ENCODE results near the gene USP6NL.

USP6NL gene

DNA sequence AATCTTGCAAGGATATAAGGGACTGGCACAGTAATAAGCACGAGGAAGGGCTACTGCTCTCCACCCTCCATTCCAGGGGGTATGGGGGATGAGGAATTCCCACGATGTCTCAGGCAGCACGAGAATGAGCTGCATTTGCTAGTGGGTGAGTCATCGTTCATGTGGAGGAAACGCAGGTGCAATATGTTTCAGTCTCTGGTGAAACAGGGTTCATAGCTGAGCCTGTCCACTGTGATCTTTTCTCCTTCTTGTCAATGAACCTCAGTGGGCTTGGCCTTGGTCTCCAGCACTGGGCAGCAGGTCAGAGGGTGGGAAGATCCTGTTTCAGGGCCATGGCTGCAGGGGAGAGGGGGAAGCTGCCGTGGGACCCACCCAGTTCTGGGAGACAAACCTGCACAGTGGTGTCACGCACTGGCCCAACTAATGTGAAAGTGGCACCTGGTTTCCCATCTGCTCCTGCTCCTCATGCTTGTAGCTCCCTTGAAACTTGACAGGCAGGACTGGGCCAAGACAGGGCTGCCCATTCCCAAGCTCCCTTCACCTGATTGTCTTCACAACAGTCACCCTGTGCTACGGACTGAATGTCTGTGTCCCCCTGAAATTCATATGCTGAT, 181.9 kb downstream of the USP6NL start:
- H3K27me3 ChIP-seq (ENCODE audit: insufficient read depth, low read length, poor library complexity): no peaks in the 10 kb centered on the region
- no peak overlapping the region for H4K5ac ChIP-seq (ENCODE audit: low read length)
- no peak overlapping the region for H3K18ac ChIP-seq (ENCODE audit: low read length)
- no peak overlapping the region for H2BK120ac ChIP-seq (ENCODE audit: low read depth, low read length)
- H3K79me2 ChIP-seq (ENCODE audit: control insufficient read depth, insufficient read depth, low read length): no peaks in the 10 kb centered on the region
- no peak overlapping the region for H3K56ac ChIP-seq (ENCODE audit: low read length)
- no peak overlapping the region for H3K9ac ChIP-seq (ENCODE audit: low read length)
- H3K4ac ChIP-seq (ENCODE audit: low read depth, low read length): no peak overlapping the region
- no peak overlapping the region for H2BK15ac ChIP-seq (replicated peaks; ENCODE audit: low read depth)
- no peak overlapping the region for H3K27ac ChIP-seq (ENCODE audit: low read depth, low read length)
- no peak overlapping the region for H3K4me3 ChIP-seq (ENCODE audit: low read length)
- H2AK5ac ChIP-seq (ENCODE audit: low read length): no peak overlapping the region
- no peaks in the 10 kb centered on the region for H3K4me1 ChIP-seq (ENCODE audit: control insufficient read depth, low read depth, low read length)
- no peaks in the 10 kb centered on the region for H3K79me1 ChIP-seq (ENCODE audit: low read length)
- H3K4me2 ChIP-seq (ENCODE audit: low read length): no peak overlapping the region
- no peak overlapping the region for H2BK5ac ChIP-seq (ENCODE audit: low read length)
- no peak for DNase-seq
- H4K8ac ChIP-seq (ENCODE audit: low read depth, low read length): no peak overlapping the region
- no peaks in the 10 kb centered on the region for H3K36me3 ChIP-seq (ENCODE audit: control insufficient read depth, insufficient read depth, low read length)
- WGBS (ENCODE audit: extremely low coverage, insufficient coverage, low lambda C conversion rate): no CpG with 5 or more reads among the region's 8 CpGs
- no peak overlapping the region for H3K23ac ChIP-seq (ENCODE audit: low read length)

DNA sequence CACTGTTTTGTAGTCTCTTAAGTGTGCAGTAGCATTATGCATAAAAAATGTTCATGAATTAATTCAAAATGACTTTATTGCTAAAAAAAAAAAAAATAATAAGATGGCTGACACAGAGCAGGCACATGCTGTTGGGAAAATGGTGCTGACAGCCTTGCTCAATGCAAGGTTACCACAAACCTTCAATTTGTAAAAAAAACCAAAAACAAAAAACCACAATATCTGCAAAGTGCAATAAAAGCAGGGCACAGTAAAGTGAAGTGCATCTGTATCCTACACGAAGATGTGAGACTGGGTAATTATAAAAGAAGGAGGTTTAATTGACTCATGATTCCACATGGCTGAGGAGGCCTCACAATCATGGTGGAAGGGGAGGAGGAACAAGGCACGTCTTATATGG, 185.8 kb downstream of the USP6NL start:
- no peak for DNase-seq
- no peak overlapping the region for H2BK15ac ChIP-seq (replicated peaks; ENCODE audit: low read depth)

DNA sequence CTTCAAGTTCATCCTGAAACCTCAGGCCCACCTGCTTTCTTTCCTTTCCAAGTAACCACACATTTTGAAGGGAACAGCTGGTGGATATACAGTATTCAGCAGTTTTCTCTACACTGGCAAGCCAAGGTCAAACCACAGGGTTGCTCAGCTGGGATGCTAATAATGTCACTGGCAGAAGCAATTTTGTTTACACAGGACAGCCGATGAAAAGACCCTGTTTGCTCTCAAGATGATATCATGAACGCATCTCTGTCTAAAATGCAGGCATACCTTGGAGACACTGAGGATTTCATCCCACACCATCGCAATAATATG, 186.2 kb downstream of the USP6NL start:
- Histone ChIP-seq H3K9ac (ENCODE audit: low read length) (no peak overlapping the region), H3K4me2 (ENCODE audit: low read length) (no peak overlapping the region), H3K18ac (ENCODE audit: low read length) (no peak overlapping the region), H2BK15ac (replicated peaks; ENCODE audit: low read depth) (no peak overlapping the region), H4K5ac (ENCODE audit: low read length) (no peak overlapping the region), H3K4ac (ENCODE audit: low read depth, low read length) (no peak overlapping the region), H3K27me3 (ENCODE audit: insufficient read depth, low read length, poor library complexity) (no peaks in the 10 kb centered on the region), H3K4me3 (ENCODE audit: low read length) (no peak overlapping the region), H4K8ac (ENCODE audit: low read depth, low read length) (no peak overlapping the region), H3K79me1 (ENCODE audit: low read length) (no peaks in the 10 kb centered on the region), H3K36me3 (ENCODE audit: control insufficient read depth, insufficient read depth, low read length) (no peaks in the 10 kb centered on the region), H3K4me1 (ENCODE audit: control insufficient read depth, low read depth, low read length) (no peaks in the 10 kb centered on the region), H3K79me2 (ENCODE audit: control insufficient read depth, insufficient read depth, low read length) (no peaks in the 10 kb centered on the region), H2BK120ac (ENCODE audit: low read depth, low read length) (no peak overlapping the region), H3K27ac (ENCODE audit: low read depth, low read length) (no peak overlapping the region), H2AK5ac (ENCODE audit: low read length) (no peak overlapping the region), H3K56ac (ENCODE audit: low read length) (no peak overlapping the region), H2BK5ac (ENCODE audit: low read length) (no peak overlapping the region), H3K23ac (ENCODE audit: low read length) (no peak overlapping the region)
- no peak for DNase-seq
- no CpG with 5 or more reads among the region's 3 CpGs for WGBS (ENCODE audit: extremely low coverage, insufficient coverage, low lambda C conversion rate)

More for the DNA sequence above, 185.8 kb downstream of the USP6NL start:
- no peak overlapping the region for H4K8ac ChIP-seq (ENCODE audit: low read depth, low read length)
- no peak overlapping the region for H3K4me2 ChIP-seq (ENCODE audit: low read length)
- H4K5ac ChIP-seq (ENCODE audit: low read length): no peak overlapping the region
- no peak overlapping the region for H3K4ac ChIP-seq (ENCODE audit: low read depth, low read length)
- no peak overlapping the region for H3K18ac ChIP-seq (ENCODE audit: low read length)
- no peak overlapping the region for H2BK120ac ChIP-seq (ENCODE audit: low read depth, low read length)
- no peak overlapping the region for H3K27ac ChIP-seq (ENCODE audit: low read depth, low read length)
- no peak overlapping the region for H2AK5ac ChIP-seq (ENCODE audit: low read length)
- WGBS (ENCODE audit: extremely low coverage, insufficient coverage, low lambda C conversion rate): no CpG with 5 or more reads among the region's 2 CpGs
- no peaks in the 10 kb centered on the region for H3K36me3 ChIP-seq (ENCODE audit: control insufficient read depth, insufficient read depth, low read length)
- no peaks in the 10 kb centered on the region for H3K4me1 ChIP-seq (ENCODE audit: control insufficient read depth, low read depth, low read length)
- H3K56ac ChIP-seq (ENCODE audit: low read length): no peak overlapping the region
- H3K23ac ChIP-seq (ENCODE audit: low read length): no peak overlapping the region
- H2BK5ac ChIP-seq (ENCODE audit: low read length): no peak overlapping the region
- no peaks in the 10 kb centered on the region for H3K27me3 ChIP-seq (ENCODE audit: insufficient read depth, low read length, poor library complexity)
- no peaks in the 10 kb centered on the region for H3K79me2 ChIP-seq (ENCODE audit: control insufficient read depth, insufficient read depth, low read length)
- no peak overlapping the region for H3K9ac ChIP-seq (ENCODE audit: low read length)
- H3K79me1 ChIP-seq (ENCODE audit: low read length): no peaks in the 10 kb centered on the region
- H3K4me3 ChIP-seq (ENCODE audit: low read length): no peak overlapping the region

DNA sequence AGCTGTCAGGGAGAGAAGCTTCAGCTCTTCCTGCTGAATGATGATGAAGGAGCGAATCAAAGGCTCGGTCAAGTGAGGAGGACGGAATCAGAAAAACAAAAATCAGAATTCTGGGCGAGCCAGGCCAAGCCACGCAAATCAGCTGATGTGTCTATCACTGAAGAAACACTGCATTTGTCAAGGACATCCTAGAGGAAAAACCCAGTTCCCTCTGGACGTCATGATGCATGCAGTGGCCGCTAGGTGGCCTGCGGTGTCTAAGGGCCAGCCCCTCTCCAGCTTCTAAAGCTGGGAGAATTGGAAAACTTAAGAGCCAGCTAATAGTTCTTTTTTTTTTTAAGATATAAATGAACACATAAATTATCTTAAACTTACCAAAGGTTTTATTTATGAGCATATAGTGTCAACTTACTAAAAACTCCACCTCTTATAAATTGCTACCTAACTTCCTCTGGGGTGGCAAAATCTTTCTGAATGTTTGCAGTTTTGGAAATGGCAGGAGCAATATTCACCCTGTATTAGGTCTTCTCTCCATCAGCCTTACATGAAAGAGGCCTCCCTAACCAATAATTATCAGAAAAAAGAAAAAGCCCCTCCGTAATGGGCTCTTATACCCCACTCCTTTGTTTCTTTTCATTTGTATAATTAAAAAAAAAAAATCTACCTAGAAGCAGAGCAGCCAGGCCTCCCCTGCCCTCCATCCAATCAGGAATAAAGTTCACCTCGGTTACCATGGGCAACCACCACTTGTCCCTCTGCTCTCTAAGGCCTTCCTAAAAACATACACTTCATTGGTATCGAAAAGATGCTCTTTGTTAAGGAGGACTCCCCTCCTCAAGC, 186.8 kb downstream of the USP6NL start:
- H3K36me3 ChIP-seq (ENCODE audit: control insufficient read depth, insufficient read depth, low read length): no peaks in the 10 kb centered on the region
- no peak overlapping the region for H3K23ac ChIP-seq (ENCODE audit: low read length)
- no peak overlapping the region for H2BK5ac ChIP-seq (ENCODE audit: low read length)
- no peak overlapping the region for H3K9ac ChIP-seq (ENCODE audit: low read length)
- no peaks in the 10 kb centered on the region for H3K79me2 ChIP-seq (ENCODE audit: control insufficient read depth, insufficient read depth, low read length)
- peak; percentile 67 for DNase-seq
- no peak overlapping the region for H3K27ac ChIP-seq (ENCODE audit: low read depth, low read length)
- H3K27me3 ChIP-seq (ENCODE audit: insufficient read depth, low read length, poor library complexity): no peaks in the 10 kb centered on the region
- H3K4me3 ChIP-seq (ENCODE audit: low read length): no peak overlapping the region
- no peak overlapping the region for H3K4me2 ChIP-seq (ENCODE audit: low read length)
- no peaks in the 10 kb centered on the region for H3K79me1 ChIP-seq (ENCODE audit: low read length)
- no peak overlapping the region for H3K4ac ChIP-seq (ENCODE audit: low read depth, low read length)
- no peak overlapping the region for H3K18ac ChIP-seq (ENCODE audit: low read length)
- no peak overlapping the region for H2BK120ac ChIP-seq (ENCODE audit: low read depth, low read length)
- H4K5ac ChIP-seq (ENCODE audit: low read length): no peak overlapping the region
- no CpG with 5 or more reads among the region's 11 CpGs for WGBS (ENCODE audit: extremely low coverage, insufficient coverage, low lambda C conversion rate)
- H4K8ac ChIP-seq (ENCODE audit: low read depth, low read length): no peak overlapping the region
- no peaks in the 10 kb centered on the region for H3K4me1 ChIP-seq (ENCODE audit: control insufficient read depth, low read depth, low read length)
- no peak overlapping the region for H2AK5ac ChIP-seq (ENCODE audit: low read length)
- no peak overlapping the region for H2BK15ac ChIP-seq (replicated peaks; ENCODE audit: low read depth)
- no peak overlapping the region for H3K56ac ChIP-seq (ENCODE audit: low read length)

DNA sequence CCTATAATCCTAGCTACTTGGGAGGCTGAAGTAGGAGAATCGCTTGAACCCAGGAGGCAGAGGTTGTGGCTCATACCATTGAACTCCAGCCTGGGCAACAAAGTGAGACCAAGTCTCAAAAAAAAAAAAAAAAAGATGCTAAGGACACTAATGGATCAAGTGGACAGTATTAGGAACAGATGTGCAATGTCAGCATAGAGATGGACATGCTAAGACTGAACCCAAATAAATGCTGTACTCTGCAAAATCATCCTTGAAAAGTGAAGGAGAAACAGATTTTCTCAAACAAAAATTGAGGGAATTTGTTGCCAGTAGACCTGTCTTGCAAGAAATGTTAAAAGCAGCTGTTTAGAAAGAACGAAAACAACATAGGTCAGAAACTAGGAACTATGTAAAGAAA, 194.5 kb downstream of the USP6NL start:
- WGBS (ENCODE audit: extremely low coverage, insufficient coverage, low lambda C conversion rate): no CpG with 5 or more reads among the region's 2 CpGs
- no peak overlapping the region for H3K4me2 ChIP-seq (ENCODE audit: low read length)
- H2BK5ac ChIP-seq (ENCODE audit: low read length): no peak overlapping the region
- H3K4me3 ChIP-seq (ENCODE audit: low read length): no peak overlapping the region
- H2AK5ac ChIP-seq (ENCODE audit: low read length): no peak overlapping the region
- H3K79me1 ChIP-seq (ENCODE audit: low read length): no peaks in the 10 kb centered on the region
- no peak overlapping the region for H3K56ac ChIP-seq (ENCODE audit: low read length)
- H2BK120ac ChIP-seq (ENCODE audit: low read depth, low read length): no peak overlapping the region
- no peak overlapping the region for H2BK15ac ChIP-seq (replicated peaks; ENCODE audit: low read depth)
- no peaks in the 10 kb centered on the region for H3K4me1 ChIP-seq (ENCODE audit: control insufficient read depth, low read depth, low read length)
- H3K27me3 ChIP-seq (ENCODE audit: insufficient read depth, low read length, poor library complexity): no peaks in the 10 kb centered on the region
- no peak overlapping the region for H3K9ac ChIP-seq (ENCODE audit: low read length)
- no peak overlapping the region for H3K27ac ChIP-seq (ENCODE audit: low read depth, low read length)
- no peak overlapping the region for H4K5ac ChIP-seq (ENCODE audit: low read length)
- H3K23ac ChIP-seq (ENCODE audit: low read length): no peak overlapping the region
- no peak overlapping the region for H3K4ac ChIP-seq (ENCODE audit: low read depth, low read length)
- H3K36me3 ChIP-seq (ENCODE audit: control insufficient read depth, insufficient read depth, low read length): no peaks in the 10 kb centered on the region
- no peak overlapping the region for H3K18ac ChIP-seq (ENCODE audit: low read length)
- no peak overlapping the region for H4K8ac ChIP-seq (ENCODE audit: low read depth, low read length)
- H3K79me2 ChIP-seq (ENCODE audit: control insufficient read depth, insufficient read depth, low read length): no peaks in the 10 kb centered on the region
- no peak for DNase-seq
